ENCODE measurements around the gene PPP2R5A. TPM values are rescaled to one million over a fixed set of nuclear protein-coding genes. Genes with fewer than 3 reads are reported as not detected.

The PPP2R5A gene
- total RNA-seq, 1 experiment from 2014 or later = 27.2 TPM

- H3K4me1 ChIP-seq (replicated peaks) = peaks cover 7% of the 10 kb centered on the region
- no peaks in the 10 kb centered on the region for H3K27me3 ChIP-seq (replicated peaks)
- peak overlapping the region; percentile 52 for H3K27ac ChIP-seq
- DNase-seq (ENCODE audit: low read depth in 1 of 2, low spot score in 2 of 2) = peak; percentile 1 to 9
- H3K36me3 ChIP-seq = peaks cover 11% of the 10 kb centered on the region; the same call in 1 of the 2 replicates
- peaks cover 4% of the 10 kb centered on the region; the same call in 1 of the 2 replicates for H3K9me3 ChIP-seq (replicated peaks)
- H3K4me3 ChIP-seq = no peak overlapping the region
Observed at GRCh38 chr1:212401838-212402582, 116.8 kb downstream of the PPP2R5A start.

- peaks cover 18% of the 10 kb centered on the region; the same call in 1 of the 2 replicates for H3K36me3 ChIP-seq
- H3K4me3 ChIP-seq = no peak overlapping the region
- DNase-seq (ENCODE audit: low read depth in 1 of 2, low spot score in 2 of 2) = peak in 1 of 2 experiments; percentile 16
- H3K9me3 ChIP-seq (replicated peaks) = peaks cover under 1% of the 10 kb centered on the region; the same call in 1 of the 2 replicates
- H3K4me1 ChIP-seq (replicated peaks) = peaks cover 7% of the 10 kb centered on the region
- H3K27me3 ChIP-seq (replicated peaks) = no peaks in the 10 kb centered on the region
- H3K27ac ChIP-seq = no peak overlapping the region
Observed at GRCh38 chr1:212402666-212403321, 117.6 kb downstream of the PPP2R5A start.

- no peaks in the 10 kb centered on the region for H3K27me3 ChIP-seq (replicated peaks)
- no peaks in the 10 kb centered on the region for H3K9me3 ChIP-seq (replicated peaks)
- H3K4me1 ChIP-seq (replicated peaks) = peaks cover 10% of the 10 kb centered on the region
- no peak overlapping the region for H3K27ac ChIP-seq
- no peak overlapping the region for H3K4me3 ChIP-seq
- DNase-seq (ENCODE audit: low read depth in 1 of 2, low spot score in 2 of 2) = peak in 1 of 2 experiments; percentile 24
- peaks cover 33% of the 10 kb centered on the region for H3K36me3 ChIP-seq
Observed at GRCh38 chr1:212410231-212410820, 125.1 kb downstream of the PPP2R5A start.

Other genes with a start within 250 kb of the PPP2R5A start
- 11.8 and 28.8 TPM in 2 replicates for gene INTS7, start 249.9 kb upstream of the PPP2R5A start, total RNA-seq (2014; rRNA removed; shearing (Covaris generic))
- gene DTL, start 249.7 kb upstream of the PPP2R5A start, total RNA-seq (2014; rRNA removed; shearing (Covaris generic)) = 36.7 and 59.4 TPM in 2 replicates
- 9.4 and 13.4 TPM in 2 replicates for gene PACC1, start 129.5 kb downstream of the PPP2R5A start, total RNA-seq (2014; rRNA removed; shearing (Covaris generic))
- 68.9 and 119 TPM in 2 replicates for gene NENF, start 147.5 kb downstream of the PPP2R5A start, total RNA-seq (2014; rRNA removed; shearing (Covaris generic))

Data from SJSA1 (cell line).